Measurements from ENCODE around the gene ZBTB17.
A peak's percentile ranks its signal among the peaks of the same experiment; 100 is the strongest.
"Not testable (repeated sequence)": the region's sequence is repeated elsewhere in the genome, so short reads cannot be mapped to it uniquely, and the experiment has no call there.

The ZBTB17 gene

GRCh38 chr1:15985611-15986297, 9.9 kb upstream of the ZBTB17 start:
- no peak for DNase-seq

- DNase-seq: no peak
Observed at GRCh38 chr1:15983275-15983674, 7.4 kb upstream of the ZBTB17 start.

GRCh38 chr1:15981679-15982078, 5.8 kb upstream of the ZBTB17 start:
- no peak for DNase-seq

DNA sequence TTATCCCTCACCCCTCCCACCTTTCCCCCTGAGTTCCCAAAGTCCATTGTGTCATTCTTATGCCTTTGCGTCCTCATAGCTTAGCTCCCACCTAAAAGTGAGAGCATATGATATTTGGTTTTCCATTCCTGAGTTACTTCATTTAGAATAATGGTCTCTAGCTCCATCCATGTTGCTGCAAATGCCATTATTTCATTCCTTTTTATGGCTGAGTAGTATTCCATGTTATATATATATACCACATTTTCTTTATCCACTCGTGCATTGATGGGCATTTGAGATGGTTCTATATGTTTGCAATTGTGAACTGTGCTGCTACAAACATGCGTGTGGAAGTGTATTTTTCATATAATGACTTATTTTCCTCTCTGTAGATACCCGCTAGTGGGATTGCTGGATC, 2.0 kb upstream of the ZBTB17 start:
- not testable (repeated sequence) for DNase-seq

- peak; percentile 48 for DNase-seq
Observed at GRCh38 chr1:15975358-15975804, 520 bp downstream of the ZBTB17 start.

DNA sequence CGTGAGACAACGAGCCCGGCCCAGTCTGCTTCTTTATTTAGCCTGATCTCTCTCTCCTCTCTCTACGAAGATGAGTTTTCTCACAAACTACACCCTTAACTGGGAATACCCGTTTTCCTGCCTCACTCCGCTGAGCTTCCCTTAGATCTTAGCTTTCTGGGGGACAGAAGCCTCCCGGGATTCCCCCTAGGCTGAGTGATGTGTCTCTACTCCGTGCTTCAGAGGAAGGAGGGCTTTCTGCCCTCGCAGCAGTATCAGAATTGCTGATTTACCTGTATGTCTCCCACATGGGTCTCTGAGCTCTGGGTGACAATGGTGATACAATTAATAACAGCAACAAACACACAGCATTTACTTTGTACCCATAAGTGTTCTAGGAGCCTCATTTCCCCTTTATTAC, 1.0 kb downstream of the ZBTB17 start:
- no peak for DNase-seq

- no peak for DNase-seq
Observed at GRCh38 chr1:15973772-15974171, 2.1 kb downstream of the ZBTB17 start.

DNA sequence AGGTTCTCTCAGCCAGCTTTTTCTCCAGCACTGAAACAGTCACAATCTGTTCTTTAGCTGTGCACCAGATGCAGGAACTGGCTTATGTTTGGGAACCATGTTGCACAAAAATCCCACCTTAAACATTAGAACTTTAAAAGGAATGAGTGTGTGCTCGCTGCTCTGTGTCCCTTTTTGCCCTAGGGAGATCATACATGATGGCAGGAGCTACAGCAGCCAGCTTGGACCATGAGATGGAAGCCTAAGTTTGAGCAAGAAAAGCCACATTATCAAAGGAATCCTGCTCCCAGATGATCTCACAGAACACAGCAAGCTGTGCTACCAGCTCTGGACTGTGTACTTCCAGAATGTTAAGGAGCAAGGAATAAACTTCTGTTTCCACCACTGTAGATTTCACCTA, 3.5 kb downstream of the ZBTB17 start:
- DNase-seq: no peak

GRCh38 chr1:15970911-15971310, 5.0 kb downstream of the ZBTB17 start:
- DNase-seq: no peak

GRCh38 chr1:15969321-15969880, 6.5 kb downstream of the ZBTB17 start:
- no peak for DNase-seq

DNA sequence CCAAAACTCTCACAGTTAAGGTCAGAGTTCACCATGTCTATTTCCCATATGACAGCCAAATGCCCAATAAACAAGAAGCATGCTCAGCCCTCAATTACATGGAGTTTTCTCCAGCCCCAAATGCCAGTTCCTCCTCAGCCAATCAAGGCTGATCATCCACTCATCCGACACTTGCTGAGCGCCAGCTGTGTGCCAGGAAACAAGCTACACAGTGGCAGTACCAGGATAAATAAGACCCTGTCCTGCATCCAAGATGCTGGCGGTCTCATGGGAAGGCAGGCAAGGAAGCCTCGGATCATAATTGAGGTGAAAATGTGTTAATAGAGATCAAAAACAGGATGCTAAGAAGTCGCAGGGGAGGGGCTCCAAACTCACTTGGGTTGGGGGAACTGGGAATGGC, 7.7 kb downstream of the ZBTB17 start:
- no peak for DNase-seq

- DNase-seq: no peak
Observed at GRCh38 chr1:15966956-15967344, 9.0 kb downstream of the ZBTB17 start.

DNA sequence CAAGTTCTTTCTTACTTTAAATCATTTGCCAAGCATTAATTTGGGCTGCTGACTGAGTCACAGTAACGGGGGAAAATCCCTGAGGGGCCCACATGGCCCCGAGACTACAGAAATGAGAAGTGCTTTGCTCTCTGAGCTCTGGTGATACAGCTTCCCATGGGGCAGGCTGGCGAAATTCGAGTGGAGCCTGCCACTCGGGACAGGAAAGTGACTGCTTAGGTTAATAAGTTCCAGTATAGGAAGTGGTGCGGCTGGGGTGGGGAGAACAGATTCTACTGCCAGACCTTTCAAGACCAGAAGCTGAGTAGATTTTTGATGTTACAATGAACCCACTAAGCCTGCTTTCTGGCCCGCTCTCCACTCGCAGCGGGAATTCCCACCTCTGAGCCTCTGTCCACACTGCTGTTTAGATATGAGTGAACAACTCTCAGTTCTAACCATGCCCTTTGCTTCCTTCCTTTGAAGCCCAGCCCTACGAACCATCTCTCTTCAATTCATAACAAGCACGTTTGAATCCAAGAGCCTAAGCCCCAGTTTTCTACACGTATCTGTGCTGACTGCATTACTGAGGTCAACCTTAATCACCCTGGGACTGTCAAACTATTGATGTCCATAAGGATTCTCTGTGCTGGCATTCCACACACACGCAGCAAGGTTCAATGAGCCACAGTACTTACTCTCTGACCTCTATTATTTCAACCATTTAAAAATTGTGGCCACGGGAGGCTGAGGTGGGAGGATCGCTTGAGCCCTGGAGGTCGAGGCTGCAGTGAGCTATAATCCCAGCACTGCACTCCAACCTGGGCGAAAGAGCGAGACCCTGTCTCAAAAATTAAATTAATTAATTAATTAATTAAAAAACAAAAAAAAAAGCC, 9.6 kb downstream of the ZBTB17 start:
- no peak for DNase-seq

- DNase-seq: no peak
Observed at GRCh38 chr1:15965228-15965767, 10.6 kb downstream of the ZBTB17 start.

GRCh38 chr1:15963968-15964648, 11.8 kb downstream of the ZBTB17 start:
- no peak for DNase-seq

DNA sequence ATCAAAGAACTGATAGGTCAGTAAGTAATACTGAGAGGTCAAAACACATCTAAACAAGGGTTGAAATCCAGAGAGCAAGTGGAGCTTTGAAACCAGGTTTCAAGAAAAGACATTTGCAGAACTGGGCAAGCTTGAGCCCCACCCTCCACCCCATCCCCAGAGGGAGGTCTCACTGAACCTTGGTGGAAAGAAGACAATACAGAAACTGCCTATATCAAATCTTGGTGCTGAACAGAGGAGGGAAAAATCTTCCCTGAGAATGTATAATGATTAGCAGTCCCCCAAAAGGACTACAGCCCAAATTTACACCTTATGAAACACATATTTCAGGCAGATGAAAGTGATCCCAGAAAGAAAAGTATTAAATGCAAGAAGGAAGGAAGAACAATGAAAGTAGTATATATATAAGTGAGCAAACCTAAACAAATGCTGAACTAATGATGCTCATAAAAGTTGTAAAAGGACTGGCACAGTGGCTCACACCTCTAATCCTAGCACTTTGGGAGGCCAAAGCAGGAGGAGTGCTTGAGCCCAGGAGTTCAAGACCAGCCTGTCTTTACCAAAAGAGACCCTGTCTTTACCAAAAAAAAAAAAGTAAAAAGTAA, 12.4 kb downstream of the ZBTB17 start:
- no peak for DNase-seq

DNA sequence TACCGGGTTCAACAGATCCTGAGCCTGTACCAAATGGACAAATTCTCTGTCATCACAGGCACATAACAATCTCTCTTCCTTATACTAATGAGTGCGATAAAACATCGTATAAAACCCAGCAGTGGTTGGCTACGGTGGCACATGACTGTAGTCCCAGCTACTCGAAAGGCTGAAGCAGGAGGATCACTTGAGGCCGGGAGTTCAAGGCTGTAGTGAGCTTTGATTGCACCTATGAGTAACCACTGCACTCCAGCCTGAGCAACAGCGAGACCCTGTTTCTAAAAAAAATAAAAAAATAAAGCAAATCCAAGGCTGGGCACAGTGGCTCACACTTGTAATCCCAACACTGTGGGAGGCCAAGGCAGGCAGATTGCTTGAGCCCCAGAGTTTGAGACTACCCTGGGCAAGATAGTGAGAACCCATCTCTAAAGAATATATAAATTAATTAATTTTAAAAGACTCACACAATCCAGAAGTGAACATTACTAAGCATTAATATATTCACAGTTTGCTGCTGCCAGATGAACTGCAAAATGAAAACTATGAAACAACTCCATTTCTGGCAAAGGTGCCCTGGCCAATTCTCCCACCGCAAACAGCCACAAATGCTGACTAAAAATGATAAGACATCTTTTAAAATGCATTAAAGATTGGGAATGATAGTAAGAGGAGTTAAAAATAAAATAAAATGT, 13.1 kb downstream of the ZBTB17 start:
- DNase-seq: no peak

DNA sequence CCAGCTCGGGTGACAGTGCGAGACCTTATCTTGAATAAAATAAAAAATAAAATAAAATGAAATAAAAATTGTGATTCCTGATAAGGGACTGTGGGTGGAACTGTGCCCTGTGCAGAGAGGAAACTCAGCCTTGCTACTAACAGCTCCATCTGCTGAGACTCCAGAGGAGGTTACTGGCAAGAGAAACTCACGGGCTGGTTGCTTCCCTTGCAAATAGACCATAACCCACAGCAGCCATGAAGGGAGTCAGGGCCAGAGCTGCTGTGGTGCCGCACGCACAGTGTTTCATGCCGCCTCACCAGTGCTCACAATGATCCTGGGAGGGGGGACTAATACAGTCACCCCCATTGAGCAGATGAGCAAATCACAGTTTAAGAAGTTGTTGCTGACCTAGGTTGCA, 13.7 kb downstream of the ZBTB17 start:
- no peak for DNase-seq

GRCh38 chr1:15961492-15961891, 14.4 kb downstream of the ZBTB17 start:
- no peak for DNase-seq

DNA sequence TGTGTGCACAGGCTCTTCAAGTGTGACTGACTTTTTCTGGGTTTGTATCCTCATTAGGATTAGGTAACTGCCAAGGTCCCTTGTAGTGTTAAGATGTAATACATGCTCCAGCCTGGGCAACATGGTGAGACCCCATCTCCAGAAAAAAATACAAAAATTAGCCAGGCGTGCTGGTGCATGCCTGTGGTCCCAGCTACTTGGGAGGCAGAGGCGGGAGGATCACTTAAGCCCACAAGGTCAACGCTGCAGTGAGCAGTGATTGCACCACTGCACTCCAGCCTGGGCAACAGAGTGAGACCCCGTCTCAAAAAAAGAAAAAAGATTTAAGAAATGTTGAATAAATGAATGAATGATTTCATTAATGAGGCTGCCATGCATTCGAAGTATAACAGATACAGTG, 15.1 kb downstream of the ZBTB17 start:
- no peak for DNase-seq

GRCh38 chr1:15959827-15960446, 16.0 kb downstream of the ZBTB17 start:
- no peak for DNase-seq

DNA sequence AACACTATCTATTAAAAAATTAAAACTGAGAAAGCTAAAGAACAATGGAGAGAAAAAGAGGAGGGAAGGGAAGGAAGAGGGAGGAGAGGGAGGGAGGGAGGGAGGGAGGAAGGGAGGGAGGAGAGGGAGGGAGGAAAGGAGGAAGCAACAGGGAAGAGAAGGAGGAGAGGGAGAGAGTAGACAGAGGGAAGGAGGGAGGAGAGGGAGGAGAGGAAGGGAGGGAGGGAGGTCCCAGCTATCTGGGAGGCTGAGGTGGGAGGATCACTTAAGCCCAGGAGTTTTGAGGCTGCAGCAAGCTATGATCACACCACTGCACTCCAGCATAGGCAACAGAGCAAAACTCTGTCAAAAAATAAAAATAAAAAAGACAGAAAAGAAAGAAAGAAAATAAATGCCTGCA, 16.5 kb downstream of the ZBTB17 start:
- DNase-seq: no peak
